Transverse colon (tissue), 4 donors: ENCODE measurements around the gene CDC37. TPM values are rescaled to one million over a fixed set of nuclear protein-coding genes. Genes with fewer than 3 reads are reported as not detected.

Experiments used
- DNase-seq: peaks from one replicate; pipeline ENCODE4 v3.0.0-alpha.2; 2019
- H3K27ac ChIP-seq, 4 donors: fragments of 200-600 bp; sonication (generic); 2 replicates each; pipeline ENCODE4 v1.5.1; 2016 to 2018; ENCODE audit warnings: inconsistent platforms in 4 of 4
- H3K27me3 ChIP-seq: fragments of 200-600 bp; sonication (generic); 2 replicates; pipeline ENCODE4 v1.5.1; 2017; ENCODE audit warnings: inconsistent platforms
- H3K36me3 ChIP-seq, 4 donors: fragments of 200-600 bp; sonication (generic); 2 replicates each; pipeline ENCODE4 v1.5.1; 2017 to 2019; ENCODE audit warnings: inconsistent platforms in 4 of 4
- H3K4me1 ChIP-seq, 4 donors: fragments of 200-600 bp; sonication (generic); 2 replicates each; pipeline ENCODE4 v1.5.1; 2017 to 2020; ENCODE audit warnings: inconsistent platforms in 4 of 4
- H3K4me3 ChIP-seq, 4 donors: fragments of 200-600 bp; sonication (generic); 1 replicate in 1 of 4; 2 replicates in 3 of 4; pipeline versions ENCODE4 v1.5.1 to v1.6.1; 2017 to 2019; ENCODE audit warnings: inconsistent platforms in 4 of 4
- H3K9me3 ChIP-seq, 2 donors: fragments of 200-600 bp; sonication (generic); 2 replicates each; pipeline ENCODE4 v1.5.1; 2017 to 2019; ENCODE audit warnings: inconsistent platforms in 2 of 2
- CTCF ChIP-seq, 5 experiments: fragments of 200-600 bp in 3 of 5; fragments of 450-650 bp in 2 of 5; sonication (generic) in 3 of 5; IDR thresholded peaks; 1 replicate in 2 of 5; 2 replicates in 3 of 5; pipeline ENCODE4 v1.5.1; 2016 to 2017; ENCODE audit warnings: antibody characterized with exemption in 5 of 5, inconsistent platforms in 3 of 5, mild to moderate bottlenecking in 2 of 5, moderate library complexity in 1 of 5
- EP300 ChIP-seq: sonication (generic); formaldehyde crosslinking; IDR thresholded peaks from one replicate; pipeline ENCODE4 v1.6.1; 2017; ENCODE audit warnings: antibody characterized with exemption, low read depth
- POLR2A ChIP-seq: fragments of 450-650 bp; IDR thresholded peaks from one replicate; pipeline ENCODE4 v1.6.1; 2016; ENCODE audit warnings: antibody characterized with exemption, mild to moderate bottlenecking, moderate library complexity
- POLR2AphosphoS5 ChIP-seq, 3 donors: sonication (generic); formaldehyde crosslinking; IDR thresholded peaks; one replicate each; pipeline ENCODE4 v1.6.1; 2016; ENCODE audit warnings: antibody characterized with exemption in 3 of 3
- WGBS, 2 donors: methylation state at CpG; one replicate each; pipeline ENCODE4 v1.1.5; 2018; ENCODE audit warnings: low coverage in 1 of 2; 5-methylcytosine and 5-hydroxymethylcytosine counted together
- in situ Hi-C, 4 donors: fragments of 200-750 bp; cut with MboI; loops; one replicate each; pipeline versions ENCODE4 v1.15.0 to v1.15.1; 2017; ENCODE audit warnings: low sequenced_read_pairs in 3 of 4, low pct_ligation_motif_present in 1 of 4, low pct_unique_long_range_greater_than_20kb in 1 of 4
- intact Hi-C: fragments of 100-400 bp; cut with DNase I; formaldehyde crosslinking; loops from one replicate; pipeline ENCODE4 v1.15.1; 2023; ENCODE audit warnings: low total_unique reads
- total RNA-seq, 4 donors: library from RNA; depleted of rRNA; stranded (reverse); fragments of >200 nt; gene quantifications; one replicate each; pipeline ENCODE4 v1.1.0, GENCODE V29; 2016

CDC37 gene
- total RNA-seq, 4 donors from 2014 or later: 125 to 168 (median 162) TPM

- WGBS, 2 donors: 1% methylated on average over 25 of the region's 64 CpGs; no CpG with 5 or more reads in 1 of the 2 donors
- DNase-seq: peak; percentile 86
- peak overlapping the region; percentile 57 to 77 (median 62) for H3K4me3 ChIP-seq
- in situ Hi-C loops (no loop called here), intact Hi-C loops (no loop called here)
- H3K27me3 ChIP-seq: peaks cover 10% of the 10 kb centered on the region
- TF ChIP-seq POLR2A (peak; percentile 32), EP300 (no peak)
- peaks cover 11 to 25% (median 22%) of the 10 kb centered on the region in 4 donors for H3K4me1 ChIP-seq
- no peaks in the 10 kb centered on the region for H3K36me3 ChIP-seq
- no peaks in the 10 kb centered on the region for H3K9me3 ChIP-seq
- peak overlapping the region; percentile 69 to 81 (median 76) for H3K27ac ChIP-seq
These were observed 28.8 kb upstream of the CDC37 start for GRCh38 chr19:10431943-10432735.

GRCh38 chr19:10431254-10431942 lies 28.1 kb upstream of the CDC37 start:
- peaks cover 18% of the 10 kb centered on the region for H3K27me3 ChIP-seq
- in situ Hi-C loops: no loop called here
- DNase-seq: peak; percentile 61

GRCh38 chr19:10430505-10431253 lies 27.3 kb upstream of the CDC37 start:
- Histone ChIP-seq H3K4me1 (peaks cover 11 to 25% (median 22%) of the 10 kb centered on the region in 4 donors), H3K27ac (peak overlapping the region; percentile 69 to 81 (median 76)), H3K4me3 (peak overlapping the region; percentile 57 to 77 (median 62)), H3K36me3 (no peaks in the 10 kb centered on the region), H3K27me3 (peaks cover 23% of the 10 kb centered on the region), H3K9me3 (no peaks in the 10 kb centered on the region)
- peak; percentile 77 for DNase-seq
- in situ Hi-C loops: no loop called here
- 6% methylated on average over 25 of the region's 75 CpGs; no CpG with 5 or more reads in 1 of the 2 donors for WGBS, 2 donors
- no peak for TF ChIP-seq EP300
- peak in 1 of 3 donors; percentile 15 for TF ChIP-seq POLR2AphosphoS5 (IDR thresholded peaks at IDR 0.05)
- no peak for TF ChIP-seq CTCF (IDR thresholded peaks at IDR 0.05)
- peak; percentile 29 for TF ChIP-seq POLR2A
- intact Hi-C loops: no loop called here

More at GRCh38 chr19:10431254-10431942, 28.1 kb upstream of the CDC37 start:
- H3K4me1 ChIP-seq: peaks cover 11 to 25% (median 22%) of the 10 kb centered on the region in 4 donors
- 6% methylated on average over 25 of the region's 25 CpGs; no CpG with 5 or more reads in 1 of the 2 donors for WGBS, 2 donors
- H3K4me3 ChIP-seq: peak overlapping the region; percentile 57 to 77 (median 62)
- no peaks in the 10 kb centered on the region for H3K9me3 ChIP-seq
- peak in 1 of 3 donors; percentile 41 for TF ChIP-seq POLR2AphosphoS5 (IDR thresholded peaks at IDR 0.05)
- no peak for TF ChIP-seq POLR2A
- peak in 4 of 5 experiments; percentile 12 to 40 (median 25) for TF ChIP-seq CTCF (IDR thresholded peaks at IDR 0.05)
- TF ChIP-seq EP300: no peak
- intact Hi-C loops: no loop called here
- no peaks in the 10 kb centered on the region for H3K36me3 ChIP-seq
- H3K27ac ChIP-seq: peak overlapping the region; percentile 69 to 81 (median 76)

- in situ Hi-C loops (no loop called here), intact Hi-C loops (no loop called here)
- Histone ChIP-seq H3K36me3 (no peaks in the 10 kb centered on the region), H3K27ac (peak overlapping the region in 1 of 4 donors; percentile 23), H3K27me3 (peaks cover 39% of the 10 kb centered on the region), H3K4me3 (no peak overlapping the region), H3K4me1 (peaks cover 17 to 42% (median 36%) of the 10 kb centered on the region in 4 donors), H3K9me3 (no peaks in the 10 kb centered on the region)
- DNase-seq: no peak
- TF ChIP-seq POLR2A (no peak), EP300 (no peak), POLR2AphosphoS5 (IDR thresholded peaks at IDR 0.05) (no peak), CTCF (IDR thresholded peaks at IDR 0.05) (no peak)
- 35 to 58% methylated on average over 5 of the region's 5 CpGs for WGBS, 2 donors
These were observed 25.6 kb upstream of the CDC37 start for GRCh38 chr19:10428996-10429381.
